ENCODE data around the gene EDN3.

- TF ChIP-seq CTCF (IDR thresholded peaks at IDR 0.05; ENCODE audit: poor library complexity, severe bottlenecking) (no peak), REST (IDR thresholded peaks at IDR 0.05; ENCODE audit: borderline replicate concordance) (no peak), POLR2AphosphoS5 (IDR thresholded peaks at IDR 0.05) (no peak), MXI1 (conservative IDR thresholded peaks at IDR 0.05; ENCODE audit: poor library complexity, severe bottlenecking) (no peak), EP300 (conservative IDR thresholded peaks at IDR 0.05; ENCODE audit: poor library complexity, severe bottlenecking) (no peak)
These were observed 61.0 kb downstream of the EDN3 start for GRCh38 chr20:59361411-59361810.
